KOPT-K1 (cell line): ENCODE data around the gene FGFR3.

Experiments used
- H3K27ac ChIP-seq: fragments of 200-600 bp; sonication (generic); 2 replicates; pipeline ENCODE4 v1.5.1; 2016; ENCODE audit warnings: antibody characterized with exemption, mild to moderate bottlenecking, low read depth, low read length; ENCODE audit not compliant: poor library complexity, severe bottlenecking
- H3K36me3 ChIP-seq: fragments of 200-600 bp; sonication (generic); 2 replicates; pipeline ENCODE4 v1.5.1; 2017; ENCODE audit warnings: antibody characterized with exemption, mild to moderate bottlenecking, low read length, moderate library complexity; ENCODE audit not compliant: insufficient read depth
- H3K9me3 ChIP-seq: fragments of 200-600 bp; sonication (generic); 2 replicates; pipeline ENCODE4 v1.5.1; 2017; ENCODE audit warnings: antibody characterized with exemption, low read length, mild to moderate bottlenecking; ENCODE audit not compliant: insufficient read depth, poor library complexity, severe bottlenecking

The FGFR3 gene

DNA sequence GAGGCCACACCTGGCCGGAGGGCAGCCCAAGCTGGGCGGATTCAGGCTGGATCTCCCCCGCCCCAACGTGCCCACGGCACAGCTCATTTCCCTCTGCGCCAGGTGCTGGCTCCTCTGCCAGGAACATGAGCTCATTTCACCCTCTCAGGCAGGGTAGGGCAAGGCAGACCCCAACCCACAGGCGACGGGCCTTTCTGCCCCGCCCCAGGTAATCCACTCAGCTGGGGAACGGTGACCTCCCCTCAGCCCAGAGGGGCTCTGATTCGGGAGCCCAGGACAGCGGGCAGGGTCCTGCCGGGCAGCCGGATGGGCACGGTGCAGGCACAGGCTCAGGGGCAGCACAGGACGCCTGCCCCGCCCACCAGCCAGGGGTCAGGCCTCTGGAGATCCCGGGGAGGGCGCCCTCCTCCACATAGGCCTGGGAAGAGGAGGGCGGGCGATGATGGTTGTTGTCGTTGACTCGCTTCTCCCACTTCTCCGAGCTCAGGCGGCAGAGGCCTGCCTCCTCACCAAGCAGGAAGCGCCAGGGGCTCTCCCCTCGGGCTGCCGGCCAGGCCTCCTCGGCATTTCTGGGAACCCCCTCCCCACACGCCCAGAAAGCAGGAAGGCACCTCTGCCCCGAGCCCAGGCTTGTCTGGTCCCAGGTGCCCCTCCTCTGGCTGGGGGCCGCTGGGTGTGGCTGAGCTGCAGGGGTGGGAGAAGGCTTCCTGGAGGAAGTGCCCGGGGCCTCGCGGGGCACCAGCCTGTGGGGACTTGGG, 40.6 kb upstream of the FGFR3 start:
- peak overlapping the region; percentile 54 for H3K27ac ChIP-seq
- no peaks in the 10 kb centered on the region for H3K36me3 ChIP-seq
- no peaks in the 10 kb centered on the region for H3K9me3 ChIP-seq

DNA sequence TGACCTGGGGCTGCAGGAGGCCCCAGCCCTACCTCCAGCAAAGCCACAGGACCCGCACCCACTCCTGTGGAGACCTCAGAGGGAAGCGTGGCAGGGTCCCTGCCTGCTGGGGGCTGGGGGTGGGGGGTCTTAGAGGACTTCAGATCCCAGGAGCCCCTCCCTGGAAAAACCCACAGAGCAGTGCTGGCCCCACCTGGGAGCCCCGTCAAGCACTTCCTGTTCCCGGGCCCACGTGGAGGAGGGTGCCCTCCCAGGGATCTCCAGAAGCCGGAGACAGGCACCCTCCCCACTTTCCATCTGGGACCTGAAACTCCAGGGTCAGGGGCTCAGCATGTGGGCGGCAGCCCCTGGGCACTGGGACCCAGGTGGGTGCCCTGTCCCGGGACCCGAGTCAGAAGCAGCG, 39.8 kb upstream of the FGFR3 start:
- H3K27ac ChIP-seq: peak overlapping the region; percentile 54
- no peaks in the 10 kb centered on the region for H3K36me3 ChIP-seq
- no peaks in the 10 kb centered on the region for H3K9me3 ChIP-seq

DNA sequence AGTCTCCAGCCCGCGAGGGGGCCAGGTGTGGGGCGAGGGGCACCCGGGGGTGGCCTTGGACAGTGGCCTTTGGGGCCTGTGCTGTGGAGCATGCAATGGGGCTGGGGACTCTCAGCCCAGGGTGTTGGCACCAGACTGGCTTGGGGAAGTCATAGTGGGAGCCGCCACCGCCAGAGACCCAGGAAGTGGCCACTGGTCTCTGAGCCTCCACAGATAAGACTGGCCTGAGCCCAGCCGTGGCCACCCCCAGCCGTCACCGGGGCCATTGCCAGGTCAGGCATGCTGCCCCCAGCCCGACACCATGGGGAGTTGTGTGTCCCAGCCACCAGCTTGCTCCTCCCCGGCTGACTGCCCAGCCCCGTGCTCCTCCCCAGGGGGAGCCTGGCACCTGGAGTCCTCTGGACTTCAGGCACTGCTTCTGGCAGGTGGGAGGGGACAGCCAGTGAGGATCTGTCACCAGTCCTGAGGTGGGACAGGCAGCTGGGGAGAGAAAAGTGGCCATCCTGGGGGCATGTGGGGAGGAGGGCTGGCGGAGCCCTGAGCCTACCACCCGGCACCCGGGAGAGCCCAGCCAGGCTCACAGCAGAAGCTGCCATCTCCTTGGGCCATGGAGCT, 39.3 kb upstream of the FGFR3 start:
- no peaks in the 10 kb centered on the region for H3K9me3 ChIP-seq
- no peaks in the 10 kb centered on the region for H3K36me3 ChIP-seq
- H3K27ac ChIP-seq: no peak overlapping the region

DNA sequence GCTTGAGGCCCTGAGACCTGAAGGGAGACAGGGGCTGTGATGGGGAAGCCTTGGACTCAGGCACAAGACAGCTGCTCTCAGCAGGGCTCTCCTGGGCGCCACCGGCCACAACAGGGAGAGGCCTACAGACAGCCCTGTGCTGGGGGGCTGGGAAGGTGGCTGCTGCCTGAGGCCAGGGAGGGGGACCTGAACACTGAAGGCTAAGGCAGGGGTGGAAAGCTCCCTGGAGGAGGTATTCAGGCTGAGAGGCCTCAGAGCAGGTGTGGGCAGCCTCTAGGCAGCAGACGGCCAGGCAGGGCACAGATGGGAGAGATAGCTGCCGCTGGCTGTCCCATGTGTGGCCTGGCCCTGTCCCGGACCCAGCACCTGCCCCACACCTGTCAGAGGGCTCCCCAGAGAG, 38.8 kb upstream of the FGFR3 start:
- H3K9me3 ChIP-seq: no peaks in the 10 kb centered on the region
- H3K36me3 ChIP-seq: no peaks in the 10 kb centered on the region
- no peak overlapping the region for H3K27ac ChIP-seq

DNA sequence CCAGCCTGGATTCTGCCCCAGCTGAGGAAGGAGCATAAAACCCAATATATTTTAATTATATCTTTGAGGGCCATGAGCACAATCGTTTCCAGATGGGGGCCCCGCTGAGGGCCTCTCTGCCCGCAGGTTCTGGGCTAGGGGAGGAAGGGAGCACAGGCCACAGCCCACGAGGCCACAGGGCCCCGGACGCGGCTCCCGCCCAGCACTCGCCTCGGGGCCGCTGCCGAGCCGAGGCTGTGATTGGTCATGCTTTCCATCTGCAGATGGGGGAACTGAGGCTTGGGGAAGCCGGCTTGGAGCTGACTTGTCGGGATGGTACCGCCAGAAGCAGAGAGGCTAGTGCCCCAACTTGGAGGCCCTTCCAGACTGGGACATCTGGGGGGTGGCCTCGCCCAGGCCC, 37.8 kb upstream of the FGFR3 start:
- Histone ChIP-seq H3K9me3 (no peaks in the 10 kb centered on the region), H3K27ac (no peak overlapping the region), H3K36me3 (no peaks in the 10 kb centered on the region)

DNA sequence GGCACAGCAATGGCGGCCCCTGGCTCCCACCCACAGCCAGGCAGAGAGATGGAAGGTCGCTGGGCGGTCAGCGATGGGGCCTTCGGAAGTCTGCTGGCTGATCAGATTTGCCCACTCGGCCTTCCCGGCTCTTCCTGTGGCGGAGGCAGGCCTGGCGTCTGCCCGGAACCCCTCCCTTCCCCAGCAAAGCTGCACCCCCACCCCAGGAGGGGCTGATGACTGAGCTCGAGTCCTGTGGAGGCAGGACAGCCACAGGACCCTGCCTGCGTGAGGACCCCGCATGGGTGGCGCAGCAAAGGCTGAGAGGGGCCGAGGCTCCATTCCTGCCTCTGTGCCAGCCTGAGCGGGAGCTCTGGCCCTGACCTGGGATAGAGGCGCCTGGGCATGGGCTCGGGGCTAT, 37.0 kb upstream of the FGFR3 start:
- Histone ChIP-seq H3K27ac (no peak overlapping the region), H3K9me3 (no peaks in the 10 kb centered on the region), H3K36me3 (no peaks in the 10 kb centered on the region)

DNA sequence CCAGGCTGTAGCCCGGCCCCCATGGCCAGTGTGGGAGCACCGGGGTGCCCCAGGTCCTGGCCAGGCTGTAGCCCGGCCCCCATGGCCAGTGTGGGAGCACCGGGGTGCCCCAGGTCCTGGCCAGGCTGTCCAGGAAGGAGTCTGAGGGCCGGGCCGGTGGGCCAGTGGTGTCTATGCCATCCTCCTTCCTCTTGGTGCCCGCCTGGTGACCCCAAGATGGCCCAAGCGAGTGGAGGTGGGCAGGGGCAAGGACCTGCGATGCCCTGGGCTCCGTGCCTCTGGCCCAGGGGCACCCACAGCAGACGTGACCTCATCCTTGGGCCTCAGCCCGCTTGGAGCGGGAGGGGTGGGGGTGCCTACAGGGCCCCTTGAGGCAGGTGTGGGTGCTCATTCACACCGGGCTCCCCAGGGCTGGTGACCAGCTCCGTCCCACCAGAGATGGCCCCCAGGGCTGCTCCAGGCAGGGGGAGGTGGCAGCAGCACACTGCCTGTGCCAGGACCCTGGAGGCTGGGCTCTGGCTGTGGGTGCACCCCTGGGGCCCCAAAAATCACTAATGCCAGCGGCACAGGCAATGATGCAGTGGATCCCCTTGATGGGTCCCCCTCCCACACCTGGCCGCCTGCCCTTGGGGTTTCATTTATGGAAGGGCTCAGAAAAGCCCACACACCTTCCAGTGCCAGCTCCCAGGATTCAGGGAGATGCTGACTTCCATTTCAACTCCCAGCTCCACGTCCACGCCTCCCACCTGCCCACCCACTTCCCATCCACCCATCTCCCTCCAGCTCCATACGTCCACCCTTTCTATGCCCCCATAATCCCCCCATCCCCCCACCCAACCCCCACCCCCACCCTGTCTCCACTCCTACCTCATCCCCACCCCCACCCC, 36.0 kb upstream of the FGFR3 start:
- H3K36me3 ChIP-seq: no peaks in the 10 kb centered on the region
- no peak overlapping the region for H3K27ac ChIP-seq
- no peaks in the 10 kb centered on the region for H3K9me3 ChIP-seq

DNA sequence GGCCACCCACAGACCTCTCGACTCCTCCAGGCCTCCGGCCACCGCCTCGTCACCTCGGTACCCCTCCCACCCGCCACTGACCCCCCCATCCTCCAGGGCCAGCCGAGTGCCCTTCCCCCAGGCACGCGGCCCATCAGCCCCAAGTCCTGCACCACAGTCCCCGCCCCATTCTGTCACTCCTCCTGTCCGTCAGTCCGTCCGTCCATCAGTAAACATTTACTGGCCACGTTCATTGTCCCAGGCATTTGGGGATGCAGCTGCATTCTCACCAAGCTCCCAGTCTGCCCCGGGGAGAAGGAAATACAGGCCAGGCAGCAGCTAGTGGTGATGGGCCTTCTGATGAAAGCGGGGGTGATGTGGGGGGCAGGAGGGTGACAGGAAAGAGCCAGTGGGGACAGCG, 35.3 kb upstream of the FGFR3 start:
- Histone ChIP-seq H3K36me3 (no peaks in the 10 kb centered on the region), H3K27ac (no peak overlapping the region), H3K9me3 (no peaks in the 10 kb centered on the region)

DNA sequence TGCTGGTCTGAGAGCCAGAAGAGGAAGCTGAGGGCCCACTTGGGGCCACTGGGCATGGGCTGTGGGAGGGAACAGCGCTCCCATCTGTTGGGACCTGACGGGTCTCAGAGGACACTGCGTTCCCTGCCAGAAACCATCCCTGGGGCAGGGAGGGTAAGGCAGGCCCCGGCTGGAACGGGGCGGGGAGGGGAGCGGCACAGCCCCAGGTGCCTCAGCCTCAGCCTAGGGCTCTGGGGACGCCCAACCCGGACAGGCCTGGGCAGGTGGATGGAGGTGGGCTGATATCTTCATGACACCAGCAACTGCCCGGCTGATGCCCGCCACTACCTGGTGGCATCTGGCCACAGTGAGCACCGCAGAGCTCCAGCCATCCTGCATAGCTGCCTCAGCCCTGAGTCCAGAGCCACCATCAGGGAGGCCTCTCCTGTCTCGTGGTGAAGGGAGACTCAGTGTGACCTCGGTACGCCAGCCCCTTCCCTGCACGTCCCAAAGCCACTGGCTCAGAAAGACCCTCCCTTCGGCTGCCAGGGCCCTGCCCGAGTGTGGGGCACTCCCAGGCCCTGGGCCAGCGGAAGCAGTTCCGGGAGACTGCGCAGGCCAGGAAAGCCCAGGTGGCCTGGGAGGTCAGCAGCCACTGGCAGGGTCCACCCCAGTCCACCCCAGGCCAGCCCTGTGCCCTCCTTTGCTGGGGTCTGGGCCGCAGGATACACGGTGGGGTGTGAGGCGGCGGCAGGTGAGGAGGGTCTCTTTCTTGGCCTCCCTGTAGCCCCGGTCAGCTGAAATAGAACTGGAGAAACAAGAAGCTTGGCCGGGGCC, 34.6 kb upstream of the FGFR3 start:
- Histone ChIP-seq H3K27ac (no peak overlapping the region), H3K36me3 (no peaks in the 10 kb centered on the region), H3K9me3 (no peaks in the 10 kb centered on the region)

DNA sequence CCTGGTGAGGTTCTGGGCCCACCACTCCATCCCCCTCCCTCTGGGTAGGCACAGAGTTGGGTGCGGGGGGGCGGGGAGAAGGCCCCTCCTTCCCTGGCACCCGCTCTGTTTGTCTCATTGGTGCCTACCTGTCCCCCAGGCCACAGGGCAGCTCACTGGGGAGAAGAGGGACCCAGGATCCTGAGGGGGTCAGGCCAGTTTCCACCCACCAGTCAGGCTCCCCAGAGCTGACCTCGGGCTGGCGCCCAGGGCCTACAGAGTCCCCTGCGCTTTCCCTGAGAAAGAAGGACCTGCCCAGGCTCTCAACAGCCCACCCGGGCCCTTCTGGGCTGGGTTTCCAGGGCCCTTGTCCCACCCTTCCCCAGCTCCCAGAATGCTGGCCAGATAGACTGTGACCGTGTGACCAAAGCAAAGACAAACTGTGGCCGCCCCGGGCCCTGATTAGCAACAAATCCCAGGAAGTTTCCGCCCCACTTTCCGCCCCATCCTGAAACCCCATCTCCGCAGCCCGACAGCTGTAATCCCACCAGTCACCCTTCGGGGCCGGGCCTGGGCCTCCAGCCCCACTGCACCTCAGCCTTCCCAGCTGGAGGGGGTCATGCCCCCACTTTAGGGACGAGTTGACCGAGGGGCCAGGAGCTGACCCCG, 33.8 kb upstream of the FGFR3 start:
- H3K9me3 ChIP-seq: no peaks in the 10 kb centered on the region
- H3K27ac ChIP-seq: no peak overlapping the region
- no peaks in the 10 kb centered on the region for H3K36me3 ChIP-seq

DNA sequence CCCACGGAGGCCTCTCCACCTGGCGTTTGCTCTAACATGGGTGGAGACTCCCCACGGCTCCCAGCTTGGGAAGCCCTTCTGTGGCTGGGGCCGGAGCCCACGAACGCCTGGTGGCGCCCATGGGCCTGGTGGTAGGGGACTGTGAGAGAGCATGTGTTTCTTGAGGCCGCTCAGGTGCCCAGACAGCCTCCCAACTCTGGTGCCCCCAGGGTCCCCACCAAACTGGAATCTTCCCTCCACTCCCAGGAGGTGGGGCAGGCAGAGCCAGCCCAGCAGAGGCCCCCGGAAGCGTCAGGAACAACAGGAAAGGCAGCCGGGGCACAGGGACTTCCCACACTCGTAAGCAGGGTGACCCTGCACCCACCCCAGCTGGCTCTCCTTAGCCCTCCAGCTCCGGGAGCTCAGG, 33.3 kb upstream of the FGFR3 start:
- H3K27ac ChIP-seq: no peak overlapping the region
- no peaks in the 10 kb centered on the region for H3K36me3 ChIP-seq

DNA sequence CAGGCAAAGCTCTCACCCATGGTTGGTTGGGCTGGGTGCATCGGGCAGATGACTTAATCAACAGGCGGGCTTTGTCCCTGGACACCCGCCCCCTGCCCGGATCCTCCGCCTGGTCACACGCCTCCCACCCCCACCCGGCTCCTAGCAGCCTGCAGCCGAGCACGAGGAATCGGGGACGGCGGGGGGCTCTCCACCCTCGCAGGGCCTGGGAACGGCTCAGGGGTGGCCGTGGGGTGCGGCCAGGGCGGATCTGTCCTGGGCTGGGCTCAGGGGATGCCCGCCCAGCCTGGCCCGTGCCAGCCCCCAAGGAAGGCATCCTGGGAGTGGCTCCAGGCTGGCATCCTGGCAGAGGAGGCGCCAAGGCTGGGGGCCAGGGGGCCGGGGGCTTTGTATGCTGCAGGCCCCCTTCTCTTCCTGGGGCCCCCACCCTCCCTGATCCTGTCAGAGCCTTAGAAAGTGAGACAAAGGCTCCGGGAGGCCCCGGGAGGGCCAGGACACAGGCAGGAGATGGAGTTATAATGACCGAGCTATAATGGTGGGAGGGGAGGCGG, 32.5 kb upstream of the FGFR3 start:
- no peaks in the 10 kb centered on the region for H3K36me3 ChIP-seq
- H3K27ac ChIP-seq: no peak overlapping the region
- no peaks in the 10 kb centered on the region for H3K9me3 ChIP-seq

More for the DNA sequence above, 33.3 kb upstream of the FGFR3 start:
- no peaks in the 10 kb centered on the region for H3K9me3 ChIP-seq

DNA sequence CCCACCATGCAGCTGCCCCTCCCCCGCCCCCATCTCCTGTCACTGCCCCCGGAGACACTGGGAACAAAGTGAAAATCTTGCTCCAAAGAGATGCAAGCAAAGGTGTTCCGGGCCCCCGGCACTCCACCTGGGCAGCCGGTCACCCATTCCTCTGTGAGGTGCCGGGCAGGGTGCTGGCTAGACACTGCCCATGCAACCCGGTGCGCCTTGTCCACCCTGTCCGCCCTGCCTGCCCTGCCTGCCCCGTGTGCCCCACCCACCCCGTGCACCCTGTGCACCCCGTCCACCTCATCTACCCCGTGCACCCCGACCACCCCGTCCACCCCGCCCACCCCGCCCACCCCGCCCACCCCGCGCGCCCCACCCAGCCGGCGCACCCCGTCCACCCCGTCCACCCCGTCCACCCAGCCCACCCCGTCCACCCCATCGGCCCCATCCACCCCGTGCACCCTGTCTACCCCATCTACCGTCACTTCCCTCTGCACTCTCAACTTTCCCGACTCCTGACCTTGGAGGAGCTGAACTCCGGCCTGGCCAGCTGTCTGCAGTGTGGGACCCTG, 31.9 kb upstream of the FGFR3 start:
- Histone ChIP-seq H3K9me3 (no peaks in the 10 kb centered on the region), H3K27ac (no peak overlapping the region), H3K36me3 (no peaks in the 10 kb centered on the region)
